Measurements from ENCODE around the gene ABHD17A. TPM values are rescaled to one million over a fixed set of nuclear protein-coding genes. Genes with fewer than 3 reads are reported as not detected.

The ABHD17A gene
- total and polyA plus RNA-seq, 2 of the 8 experiments (the other 6 are each of a cell fraction or from before 2014, with no cell fraction given): 41.2 to 87.4 TPM

- CTCF ChIA-PET (ENCODE audit: partially characterized antibody): interaction anchor here (0.5 kb wide), 1 partner anchor 32 kb away, joined by 3 read pairs; no protein-coding TSS in a partner anchor
Observed at GRCh38 chr19:1871630-1872029, 13.7 kb downstream of the ABHD17A start.

More at GRCh38 chr19:1871630-1872029, 13.7 kb downstream of the ABHD17A start:
- no peaks in the 10 kb centered on the region for H3K9me3 ChIP-seq (ENCODE audit: insufficient read depth in 2 of 2, low read depth in 1 of 2, low read length in 1 of 2)
- H3K79me2 ChIP-seq (ENCODE audit: control insufficient read depth in 1 of 2, insufficient read depth in 2 of 2, low read length in 2 of 2): peaks cover 0 to 33% of the 10 kb centered on the region in 2 experiments; a peak in 3 of 4 replicates
- no peak overlapping the region for H3K18ac ChIP-seq (ENCODE audit: extremely low read depth, low read length)
- H3K14ac ChIP-seq (ENCODE audit: insufficient read length): no peak overlapping the region
- H3K27ac ChIP-seq (ENCODE audit: low read depth, low read length): no peak overlapping the region
- no peak overlapping the region for H3K4me2 ChIP-seq (ENCODE audit: insufficient read depth in 1 of 2, low read depth in 2 of 2, low read length in 2 of 2)
- TF ChIP-seq RBBP5 (IDR thresholded peaks at IDR 0.05; ENCODE audit: borderline replicate concordance, low read depth, low read length) (no peak), RAD21 (IDR thresholded peaks at IDR 0.05 in 1 of 2, conservative IDR thresholded peaks at IDR 0.05 in 1 of 2; ENCODE audit: low read depth in 2 of 2, low read length in 2 of 2) (no peak), YY1 (IDR thresholded peaks at IDR 0.05; ENCODE audit: low read depth, low read length) (no peak), PHF8 (conservative IDR thresholded peaks at IDR 0.05; ENCODE audit: low read depth, low read length) (no peak), POU5F1 (IDR thresholded peaks at IDR 0.05; ENCODE audit: low read depth, low read length) (no peak), FOSL1 (IDR thresholded peaks at IDR 0.05; ENCODE audit: insufficient read depth, low read depth, low read length) (no peak), CEBPB (IDR thresholded peaks at IDR 0.05; ENCODE audit: low read depth, low read length) (no peak), SAP30 (IDR thresholded peaks at IDR 0.05; ENCODE audit: insufficient read depth, insufficient replicate concordance, low read length) (no peak), CREB1 (IDR thresholded peaks at IDR 0.05) (no peak), BCL11A (IDR thresholded peaks at IDR 0.05; ENCODE audit: low read depth in 2 of 2, low read length in 2 of 2) (no peak), SP2 (IDR thresholded peaks at IDR 0.05; ENCODE audit: low read length) (no peak), JUN (IDR thresholded peaks at IDR 0.05; ENCODE audit: low read depth, low read length) (no peak), POLR2AphosphoS5 (IDR thresholded peaks at IDR 0.05; ENCODE audit: low read depth, low read length) (no peak), TEAD4 (IDR thresholded peaks at IDR 0.05; ENCODE audit: low read depth, low read length) (no peak), KDM1A (IDR thresholded peaks at IDR 0.05; ENCODE audit: borderline replicate concordance, low read length) (no peak)
- H3K4ac ChIP-seq (replicated peaks; ENCODE audit: insufficient read length, low read depth, low read length): no peak overlapping the region
- DNase-seq (ENCODE audit: low read depth in 1 of 2, low spot score in 2 of 2) (no peak), FAIRE-seq (no peak)
- H3K36me3 ChIP-seq (ENCODE audit: control insufficient read depth in 2 of 4, insufficient read depth in 4 of 4, low read length in 3 of 4): no peaks in the 10 kb centered on the region
- H4K8ac ChIP-seq (ENCODE audit: extremely low read depth, insufficient read depth, low read length): no peak overlapping the region
- H3K9ac ChIP-seq (replicated peaks in 1 of 4; ENCODE audit: extremely low read depth in 1 of 4, low read depth in 3 of 4, low read length in 3 of 4): no peak overlapping the region
- H2BK120ac ChIP-seq (replicated peaks; ENCODE audit: low read depth, low read length): no peak overlapping the region
- H4K20me1 ChIP-seq (replicated peaks in 1 of 2; ENCODE audit: control insufficient read depth in 1 of 2, insufficient read depth in 2 of 2, low read length in 2 of 2): peaks cover 2 to 9% of the 10 kb centered on the region in 2 experiments
- peaks cover 11% of the 10 kb centered on the region for H3K23me2 ChIP-seq (ENCODE audit: low read depth, low read length)
- 87% methylated on average over 3 of the region's 13 CpGs; no CpG with 5 or more reads in 1 of the 2 experiments for WGBS, 2 experiments (ENCODE audit: extremely low coverage in 1 of 2, insufficient coverage in 1 of 2, insufficient read length in 1 of 2, insufficient replicate concordance in 2 of 2, low coverage in 1 of 2, low lambda C conversion rate in 2 of 2, missing lambda C conversion rate in 1 of 2)
- POLR2A ChIA-PET (ENCODE audit: partially characterized antibody): interaction anchor here (1.0 to 1.2 kb wide), 2 partner anchors 33 to 35 kb away, joined by 3 read pairs; no protein-coding TSS in a partner anchor
- no peak overlapping the region for H2BK15ac ChIP-seq (ENCODE audit: low read length)
- H2AK5ac ChIP-seq (ENCODE audit: low read depth, low read length): no peak overlapping the region
- no peak overlapping the region for H2BK20ac ChIP-seq (ENCODE audit: low read length)
- H2BK5ac ChIP-seq (ENCODE audit: low read depth, low read length): no peak overlapping the region
- H3K27me3 ChIP-seq (replicated peaks in 1 of 4; ENCODE audit: control insufficient read depth in 3 of 4, extremely low read depth in 1 of 4, insufficient read depth in 3 of 4, low read length in 3 of 4): no peaks in the 10 kb centered on the region
- no peak overlapping the region for H4K5ac ChIP-seq (ENCODE audit: insufficient read length, low read depth, low read length)
- H4K91ac ChIP-seq (replicated peaks; ENCODE audit: insufficient read length, low read length): no peak overlapping the region
- H3K4me3 ChIP-seq (ENCODE audit: extremely low read depth in 1 of 4, insufficient read depth in 2 of 4, low read depth in 3 of 4, low read length in 4 of 4): no peak overlapping the region
- no peak overlapping the region for H2BK12ac ChIP-seq (ENCODE audit: low read depth, low read length)
- H3K56ac ChIP-seq (replicated peaks; ENCODE audit: insufficient read length, low read depth, low read length): no peak overlapping the region
- peaks cover 0 to 7% (median 2%) of the 10 kb centered on the region in 4 experiments; a peak in 5 of 7 replicates for H3K4me1 ChIP-seq (replicated peaks in 1 of 4; ENCODE audit: control insufficient read depth in 3 of 4, insufficient read depth in 4 of 4, low read length in 3 of 4)
- no peak overlapping the region for H2AFZ ChIP-seq (ENCODE audit: low read length)
- H3K23ac ChIP-seq (ENCODE audit: insufficient read length): no peak overlapping the region
- H3K79me1 ChIP-seq (ENCODE audit: low read depth, low read length): peaks cover 4% of the 10 kb centered on the region
